Panc1 (cell line): ENCODE data around the gene DNAJA4. TPM values are rescaled to one million over a fixed set of nuclear protein-coding genes. Genes with fewer than 3 reads are reported as not detected.

ENCODE experiments used
- ATAC-seq: fragments of 200-7000 bp; cut with Tn5 transposase; 2 replicates; pipeline ENCODE4 v1.9.1; 2020; ENCODE audit warnings: mild to moderate bottlenecking, moderate library complexity
- BruUV-seq: library from RNA; stranded (reverse); fragments of 400-500 nt; replicated peaks from 2 replicates; lab custom pipeline; 2021; lab: Mats Ljungman, UMichigan
- CTCF ChIA-PET: fragments of 300-600 bp; sonication (Branson Sonifier 250); formaldehyde crosslinking; loops from one replicate; lab custom pipeline; 2022; ENCODE audit warnings: antibody characterized with exemption; lab: Charles Lee
- POLR2A ChIA-PET: fragments of 300-600 bp; sonication (Branson Sonifier 250); formaldehyde crosslinking; loops from one replicate; lab custom pipeline; 2022; ENCODE audit warnings: antibody characterized with exemption; lab: Charles Lee
- DNase-seq: peaks from one replicate; pipeline ENCODE4 v3.0.0-alpha.2; 2010; ENCODE audit warnings: low read depth, low spot score
- H3K27ac ChIP-seq: 2 replicates; pipeline ENCODE4 v1.5.1; 2011; ENCODE audit warnings: mild to moderate bottlenecking, low read length, inconsistent platforms
- H3K27me3 ChIP-seq: fragments of 200-500 bp; sonication (Bioruptor generic); 2 replicates; pipeline ENCODE4 v1.6.0; 2014; ENCODE audit warnings: low read length, inconsistent platforms; ENCODE audit not compliant: control insufficient read depth, insufficient read depth
- H3K36me3 ChIP-seq: fragments of 200-500 bp; sonication (Bioruptor generic); 2 replicates; pipeline ENCODE4 v1.5.1; 2014; ENCODE audit warnings: inconsistent platforms, mild to moderate bottlenecking, low read length, moderate library complexity; ENCODE audit not compliant: control insufficient read depth, insufficient read depth
- H3K4me1 ChIP-seq: 2 replicates; pipeline ENCODE4 v1.5.1; 2011; ENCODE audit warnings: inconsistent platforms, mild to moderate bottlenecking, low read length, moderate library complexity; ENCODE audit not compliant: control insufficient read depth, insufficient read depth
- H3K4me3 ChIP-seq, 2 experiments: 2 replicates each; pipeline ENCODE4 v1.5.1; 2011 to 2012; ENCODE audit warnings: low read depth in 2 of 2, low read length in 2 of 2, mild to moderate bottlenecking in 2 of 2, inconsistent platforms in 1 of 2, moderate library complexity in 1 of 2
- H3K9me3 ChIP-seq: fragments of 200-500 bp; sonication (Bioruptor generic); 2 replicates; pipeline ENCODE4 v1.5.1; 2014; ENCODE audit warnings: low read depth, mild to moderate bottlenecking, inconsistent platforms, low read length, moderate library complexity; ENCODE audit not compliant: control insufficient read depth, insufficient read depth
- POLR2AphosphoS5 ChIP-seq: IDR thresholded peaks from 2 replicates; pipeline ENCODE4 v1.6.1; 2012; ENCODE audit warnings: mild to moderate bottlenecking, low read depth, low read length, moderate library complexity
- SIN3A ChIP-seq: IDR thresholded peaks from 2 replicates; pipeline ENCODE4 v1.6.1; 2012; ENCODE audit warnings: low read depth, mild to moderate bottlenecking, low read length, moderate library complexity, borderline replicate concordance; ENCODE audit not compliant: insufficient read depth
- TCF7L2 ChIP-seq: IDR thresholded peaks from 2 replicates; pipeline ENCODE4 v1.6.1; 2011; ENCODE audit warnings: mild to moderate bottlenecking, low read depth, low read length, inconsistent platforms
- in situ Hi-C: cut with HindIII; loops from 2 replicates; pipeline ENCODE4 v1.10.0; 2016; ENCODE audit warnings: low sequenced_read_pairs, low pct_unique_long_range_greater_than_20kb
- intact Hi-C: fragments of 100-400 bp; cut with micrococcal nuclease; formaldehyde crosslinking; loops from one replicate; pipeline ENCODE4 v1.10.0; 2022; ENCODE audit not compliant: unreplicated experiment
- total RNA-seq: library from RNA; stranded (reverse); gene quantifications from one replicate; pipeline ENCODE4 v1.2.1, GENCODE V29; 2021; ENCODE audit not compliant: unreplicated experiment
- TF ChIP-seq, protein P1 (sequence below): fragments of 450-650 bp; IDR thresholded peaks from 2 replicates; pipeline ENCODE4 v1.5.1; 2017; ENCODE audit warnings: mild to moderate bottlenecking
- TF ChIP-seq, protein P2 (sequence below), 2 experiments: IDR thresholded peaks; 2 replicates each; pipeline ENCODE4 v1.6.1; 2011 to 2012; ENCODE audit warnings: low read depth in 2 of 2, control low read depth in 1 of 2, low read length in 1 of 2, mild to moderate bottlenecking in 1 of 2, moderate library complexity in 1 of 2; ENCODE audit not compliant: insufficient read depth in 1 of 2

DNAJA4 gene
- total RNA-seq, 1 experiment from 2014 or later = 11.1 TPM

DNA sequence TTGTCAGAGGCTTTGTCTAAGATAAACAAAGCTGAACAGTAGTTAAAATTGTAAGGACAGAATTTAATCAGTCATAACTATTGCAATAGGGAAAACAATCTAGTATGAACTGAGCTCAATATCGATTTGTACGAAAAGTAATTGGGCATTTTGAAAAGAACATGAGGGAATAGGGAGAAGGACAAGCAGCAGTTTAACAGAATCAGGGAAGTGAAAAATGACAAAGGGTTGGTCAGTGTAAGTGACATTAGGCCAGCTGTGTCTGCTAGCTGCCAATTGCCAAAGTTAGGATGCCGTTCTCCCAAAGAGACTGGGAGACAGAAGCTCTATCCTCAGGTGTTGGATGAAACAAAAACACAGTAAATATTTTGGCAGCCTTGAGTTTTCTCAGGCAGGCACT lies 3.3 kb upstream of the DNAJA4 start:
- no peak for ATAC-seq
- H3K27me3 ChIP-seq = no peaks in the 10 kb centered on the region
- in situ Hi-C loops (loop anchor here (25.0 kb wide), 1 partner anchor 124 kb away; the partner anchor contains the start of genes CIB2 and IDH3A), intact Hi-C loops (no loop called here)
- no peak overlapping the region for H3K4me3 ChIP-seq
- no peaks in the 10 kb centered on the region for H3K9me3 ChIP-seq
- BruUV-seq = no TSS peak
- TF ChIP-seq TCF7L2 (no peak), POLR2AphosphoS5 (no peak), SIN3A (no peak)
- TF ChIP-seq, protein P1, sequence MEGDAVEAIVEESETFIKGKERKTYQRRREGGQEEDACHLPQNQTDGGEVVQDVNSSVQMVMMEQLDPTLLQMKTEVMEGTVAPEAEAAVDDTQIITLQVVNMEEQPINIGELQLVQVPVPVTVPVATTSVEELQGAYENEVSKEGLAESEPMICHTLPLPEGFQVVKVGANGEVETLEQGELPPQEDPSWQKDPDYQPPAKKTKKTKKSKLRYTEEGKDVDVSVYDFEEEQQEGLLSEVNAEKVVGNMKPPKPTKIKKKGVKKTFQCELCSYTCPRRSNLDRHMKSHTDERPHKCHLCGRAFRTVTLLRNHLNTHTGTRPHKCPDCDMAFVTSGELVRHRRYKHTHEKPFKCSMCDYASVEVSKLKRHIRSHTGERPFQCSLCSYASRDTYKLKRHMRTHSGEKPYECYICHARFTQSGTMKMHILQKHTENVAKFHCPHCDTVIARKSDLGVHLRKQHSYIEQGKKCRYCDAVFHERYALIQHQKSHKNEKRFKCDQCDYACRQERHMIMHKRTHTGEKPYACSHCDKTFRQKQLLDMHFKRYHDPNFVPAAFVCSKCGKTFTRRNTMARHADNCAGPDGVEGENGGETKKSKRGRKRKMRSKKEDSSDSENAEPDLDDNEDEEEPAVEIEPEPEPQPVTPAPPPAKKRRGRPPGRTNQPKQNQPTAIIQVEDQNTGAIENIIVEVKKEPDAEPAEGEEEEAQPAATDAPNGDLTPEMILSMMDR = no peak
- TF ChIP-seq, protein P2, sequence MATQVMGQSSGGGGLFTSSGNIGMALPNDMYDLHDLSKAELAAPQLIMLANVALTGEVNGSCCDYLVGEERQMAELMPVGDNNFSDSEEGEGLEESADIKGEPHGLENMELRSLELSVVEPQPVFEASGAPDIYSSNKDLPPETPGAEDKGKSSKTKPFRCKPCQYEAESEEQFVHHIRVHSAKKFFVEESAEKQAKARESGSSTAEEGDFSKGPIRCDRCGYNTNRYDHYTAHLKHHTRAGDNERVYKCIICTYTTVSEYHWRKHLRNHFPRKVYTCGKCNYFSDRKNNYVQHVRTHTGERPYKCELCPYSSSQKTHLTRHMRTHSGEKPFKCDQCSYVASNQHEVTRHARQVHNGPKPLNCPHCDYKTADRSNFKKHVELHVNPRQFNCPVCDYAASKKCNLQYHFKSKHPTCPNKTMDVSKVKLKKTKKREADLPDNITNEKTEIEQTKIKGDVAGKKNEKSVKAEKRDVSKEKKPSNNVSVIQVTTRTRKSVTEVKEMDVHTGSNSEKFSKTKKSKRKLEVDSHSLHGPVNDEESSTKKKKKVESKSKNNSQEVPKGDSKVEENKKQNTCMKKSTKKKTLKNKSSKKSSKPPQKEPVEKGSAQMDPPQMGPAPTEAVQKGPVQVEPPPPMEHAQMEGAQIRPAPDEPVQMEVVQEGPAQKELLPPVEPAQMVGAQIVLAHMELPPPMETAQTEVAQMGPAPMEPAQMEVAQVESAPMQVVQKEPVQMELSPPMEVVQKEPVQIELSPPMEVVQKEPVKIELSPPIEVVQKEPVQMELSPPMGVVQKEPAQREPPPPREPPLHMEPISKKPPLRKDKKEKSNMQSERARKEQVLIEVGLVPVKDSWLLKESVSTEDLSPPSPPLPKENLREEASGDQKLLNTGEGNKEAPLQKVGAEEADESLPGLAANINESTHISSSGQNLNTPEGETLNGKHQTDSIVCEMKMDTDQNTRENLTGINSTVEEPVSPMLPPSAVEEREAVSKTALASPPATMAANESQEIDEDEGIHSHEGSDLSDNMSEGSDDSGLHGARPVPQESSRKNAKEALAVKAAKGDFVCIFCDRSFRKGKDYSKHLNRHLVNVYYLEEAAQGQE (IDR thresholded peaks at IDR 0.05; ENCODE audit: insufficient read depth in 1 of 2, low read depth in 2 of 2, low read length in 1 of 2) = no peak
- no peak for DNase-seq
- ChIA-PET CTCF (no interaction called here), POLR2A (no interaction called here)
- no peak overlapping the region for H3K27ac ChIP-seq
- H3K36me3 ChIP-seq = no peaks in the 10 kb centered on the region
- H3K4me1 ChIP-seq = peaks cover 9% of the 10 kb centered on the region

DNA sequence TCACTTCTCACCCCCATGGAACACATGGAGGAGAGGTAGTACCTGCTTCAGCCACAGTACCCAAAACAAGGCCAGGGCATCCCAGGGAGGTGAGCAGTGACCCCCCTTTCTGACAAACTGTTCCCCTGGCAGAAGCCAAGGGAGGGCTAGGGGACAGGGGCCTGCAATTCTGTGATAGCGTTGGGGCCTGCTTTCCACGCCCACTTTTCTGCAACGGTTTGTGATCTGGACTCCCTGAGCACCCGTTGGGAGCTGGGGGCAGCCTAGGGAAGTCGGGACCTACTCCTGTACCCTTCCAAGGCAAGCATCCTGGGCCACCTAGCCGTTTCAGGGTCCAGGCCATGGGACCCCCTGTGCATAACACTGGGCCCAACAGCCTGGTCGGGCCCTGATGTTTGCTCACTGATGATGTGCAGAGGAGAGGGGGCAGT lies 996 bp upstream of the DNAJA4 start:
- in situ Hi-C loops = loop anchor here (25.0 kb wide), 1 partner anchor 126 kb away; the partner anchor contains the start of genes CIB2 and IDH3A
- H3K36me3 ChIP-seq = no peaks in the 10 kb centered on the region
- CTCF ChIA-PET = no interaction called here
- DNase-seq = no peak
- no peaks in the 10 kb centered on the region for H3K9me3 ChIP-seq
- H3K27ac ChIP-seq = no peak overlapping the region; the same call in 1 of the 2 replicates
- POLR2A ChIA-PET = no interaction called here
- BruUV-seq = no TSS peak
- ATAC-seq = no peak
- peaks cover 12% of the 10 kb centered on the region for H3K4me1 ChIP-seq
- H3K27me3 ChIP-seq = no peaks in the 10 kb centered on the region
- TF ChIP-seq TCF7L2 (no peak), POLR2AphosphoS5 (no peak), SIN3A (no peak)
- TF ChIP-seq, protein P1 = no peak
- TF ChIP-seq, protein P2 (IDR thresholded peaks at IDR 0.05; ENCODE audit: insufficient read depth in 1 of 2, low read depth in 2 of 2, low read length in 1 of 2) = no peak
- intact Hi-C loops = no loop called here
- no peak overlapping the region for H3K4me3 ChIP-seq
